HG03060 (cell line): Measurements from ENCODE around the gene LPIN1.

Experiments
- ATAC-seq: cut with Tn5 transposase; IDR thresholded peaks from one replicate; pipeline ENCODE4 v1.9.1; 2021; ENCODE audit warnings: low read depth, moderate number of reproducible peaks; ENCODE audit not compliant: unreplicated experiment

Gene LPIN1

GRCh38 chr2:11778923-11779757 is 32.7 kb downstream of the LPIN1 start:
- ATAC-seq: no peak

GRCh38 chr2:11781602-11782001 is 35.2 kb downstream of the LPIN1 start:
- ATAC-seq: no peak

GRCh38 chr2:11784280-11784679 is 37.8 kb downstream of the LPIN1 start:
- ATAC-seq: no peak

GRCh38 chr2:11784747-11785610 is 38.5 kb downstream of the LPIN1 start:
- ATAC-seq: no peak

GRCh38 chr2:11785611-11785940 is 39.1 kb downstream of the LPIN1 start:
- no peak for ATAC-seq

- no peak for ATAC-seq
Measured at GRCh38 chr2:11786191-11786590, 39.8 kb downstream of the LPIN1 start.

- ATAC-seq: no peak
Measured at GRCh38 chr2:11786592-11786991, 40.2 kb downstream of the LPIN1 start.

GRCh38 chr2:11787991-11788390 is 41.6 kb downstream of the LPIN1 start:
- ATAC-seq: no peak

- no peak for ATAC-seq
Measured at GRCh38 chr2:11788461-11789124, 42.2 kb downstream of the LPIN1 start.

GRCh38 chr2:11789243-11789642 is 42.8 kb downstream of the LPIN1 start:
- ATAC-seq: no peak

GRCh38 chr2:11790228-11790627 is 43.8 kb downstream of the LPIN1 start:
- ATAC-seq: no peak

- ATAC-seq: no peak
Measured at GRCh38 chr2:11795590-11795989, 49.2 kb downstream of the LPIN1 start.

GRCh38 chr2:11796190-11797171 is 50.0 kb downstream of the LPIN1 start:
- no peak for ATAC-seq

- ATAC-seq: no peak
Measured at GRCh38 chr2:11797846-11798245, 51.4 kb downstream of the LPIN1 start.

- no peak for ATAC-seq
Measured at GRCh38 chr2:11798701-11799435, 52.4 kb downstream of the LPIN1 start.

- ATAC-seq: no peak
Measured at GRCh38 chr2:11799826-11800225, 53.4 kb downstream of the LPIN1 start.

GRCh38 chr2:11802782-11803191 is 56.4 kb downstream of the LPIN1 start:
- ATAC-seq: no peak

- ATAC-seq: no peak
Measured at GRCh38 chr2:11805024-11805423, 58.6 kb downstream of the LPIN1 start.

GRCh38 chr2:11805920-11806319 is 59.5 kb downstream of the LPIN1 start:
- ATAC-seq: no peak
